ENCODE measurements around the gene IGSF9B. TPM values are rescaled to one million over a fixed set of nuclear protein-coding genes. Genes with fewer than 3 reads are reported as not detected.

IGSF9B gene
- total and polyA plus RNA-seq, 2 experiments from 2014 or later = 1.7 to 5.9 TPM

GRCh38 chr11:133936136-133936535, 20.6 kb downstream of the IGSF9B start:
- H3K4me3 ChIP-seq = no peak overlapping the region
- H3K9me3 ChIP-seq (ENCODE audit: low read depth) = no peaks in the 10 kb centered on the region
- TF ChIP-seq, protein P1, sequence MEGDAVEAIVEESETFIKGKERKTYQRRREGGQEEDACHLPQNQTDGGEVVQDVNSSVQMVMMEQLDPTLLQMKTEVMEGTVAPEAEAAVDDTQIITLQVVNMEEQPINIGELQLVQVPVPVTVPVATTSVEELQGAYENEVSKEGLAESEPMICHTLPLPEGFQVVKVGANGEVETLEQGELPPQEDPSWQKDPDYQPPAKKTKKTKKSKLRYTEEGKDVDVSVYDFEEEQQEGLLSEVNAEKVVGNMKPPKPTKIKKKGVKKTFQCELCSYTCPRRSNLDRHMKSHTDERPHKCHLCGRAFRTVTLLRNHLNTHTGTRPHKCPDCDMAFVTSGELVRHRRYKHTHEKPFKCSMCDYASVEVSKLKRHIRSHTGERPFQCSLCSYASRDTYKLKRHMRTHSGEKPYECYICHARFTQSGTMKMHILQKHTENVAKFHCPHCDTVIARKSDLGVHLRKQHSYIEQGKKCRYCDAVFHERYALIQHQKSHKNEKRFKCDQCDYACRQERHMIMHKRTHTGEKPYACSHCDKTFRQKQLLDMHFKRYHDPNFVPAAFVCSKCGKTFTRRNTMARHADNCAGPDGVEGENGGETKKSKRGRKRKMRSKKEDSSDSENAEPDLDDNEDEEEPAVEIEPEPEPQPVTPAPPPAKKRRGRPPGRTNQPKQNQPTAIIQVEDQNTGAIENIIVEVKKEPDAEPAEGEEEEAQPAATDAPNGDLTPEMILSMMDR (IDR thresholded peaks at IDR 0.05; ENCODE audit: low read depth, low read length) = no peak
- H3K36me3 ChIP-seq = no peaks in the 10 kb centered on the region
- no peaks in the 10 kb centered on the region for H3K4me1 ChIP-seq (ENCODE audit: low read depth)
- no peak overlapping the region for H3K27ac ChIP-seq
- H3K27me3 ChIP-seq = no peaks in the 10 kb centered on the region
- DNase-seq (ENCODE audit: low read depth in 1 of 2, low spot score in 1 of 2) = no peak

DNA sequence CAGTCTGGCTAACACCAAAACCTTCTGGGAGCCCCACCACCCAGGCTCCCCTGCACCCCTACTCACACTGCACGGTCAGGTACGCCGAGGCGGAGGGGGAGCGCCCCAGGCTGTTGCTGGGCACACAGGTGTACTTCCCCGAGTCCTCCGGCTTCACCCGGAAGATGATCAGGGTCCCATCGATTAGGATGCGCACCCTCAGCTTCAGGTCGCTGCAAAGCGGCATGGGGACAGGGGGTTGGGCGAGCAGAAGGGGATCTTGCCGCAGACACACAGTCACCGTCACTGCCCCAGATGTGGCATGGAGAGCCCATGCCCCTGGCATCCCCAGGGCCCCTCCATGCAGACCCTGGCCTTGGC, 21.2 kb downstream of the IGSF9B start:
- no peak for DNase-seq (ENCODE audit: low read depth in 1 of 2, low spot score in 1 of 2)

GRCh38 chr11:133934599-133935550, 21.9 kb downstream of the IGSF9B start:
- DNase-seq (ENCODE audit: low read depth in 1 of 2, low spot score in 1 of 2) = peak; percentile 35 to 92
- Histone ChIP-seq H3K27me3 (no peaks in the 10 kb centered on the region), H3K36me3 (no peaks in the 10 kb centered on the region), H3K4me3 (no peak overlapping the region), H3K27ac (no peak overlapping the region), H3K9me3 (ENCODE audit: low read depth) (no peaks in the 10 kb centered on the region), H3K4me1 (ENCODE audit: low read depth) (no peaks in the 10 kb centered on the region)
- TF ChIP-seq, protein P1 (IDR thresholded peaks at IDR 0.05; ENCODE audit: low read depth, low read length) = no peak

More for the DNA sequence above, 21.2 kb downstream of the IGSF9B start:
- TF ChIP-seq, protein P1 (IDR thresholded peaks at IDR 0.05; ENCODE audit: low read depth, low read length) = no peak
- no peaks in the 10 kb centered on the region for H3K36me3 ChIP-seq
- H3K9me3 ChIP-seq (ENCODE audit: low read depth) = no peaks in the 10 kb centered on the region
- no peaks in the 10 kb centered on the region for H3K27me3 ChIP-seq
- no peak overlapping the region for H3K27ac ChIP-seq
- H3K4me1 ChIP-seq (ENCODE audit: low read depth) = no peaks in the 10 kb centered on the region
- H3K4me3 ChIP-seq = no peak overlapping the region

GRCh38 chr11:133934096-133934495, 22.7 kb downstream of the IGSF9B start:
- Histone ChIP-seq H3K4me3 (no peak overlapping the region), H3K27me3 (no peaks in the 10 kb centered on the region), H3K36me3 (no peaks in the 10 kb centered on the region), H3K27ac (no peak overlapping the region), H3K9me3 (ENCODE audit: low read depth) (no peaks in the 10 kb centered on the region), H3K4me1 (ENCODE audit: low read depth) (no peaks in the 10 kb centered on the region)
- DNase-seq (ENCODE audit: low read depth in 1 of 2, low spot score in 1 of 2) = no peak
- TF ChIP-seq, protein P1 (IDR thresholded peaks at IDR 0.05; ENCODE audit: low read depth, low read length) = no peak

- H3K27me3 ChIP-seq = no peaks in the 10 kb centered on the region
Measured at GRCh38 chr11:133931449-133932060, 25.2 kb downstream of the IGSF9B start.

More at GRCh38 chr11:133931449-133932060, 25.2 kb downstream of the IGSF9B start:
- Histone ChIP-seq H3K36me3 (no peaks in the 10 kb centered on the region), H3K9me3 (ENCODE audit: low read depth) (no peaks in the 10 kb centered on the region), H3K27ac (no peak overlapping the region), H3K4me1 (ENCODE audit: low read depth) (no peaks in the 10 kb centered on the region), H3K4me3 (no peak overlapping the region)
- TF ChIP-seq, protein P1 (IDR thresholded peaks at IDR 0.05; ENCODE audit: low read depth, low read length) = no peak
- no peak for DNase-seq (ENCODE audit: low read depth in 1 of 2, low spot score in 1 of 2)

Data from cardiac muscle cell (in vitro differentiated cells and primary cell).